T-cell (primary cell): ENCODE results near the gene ATG9B. TPM values are rescaled to one million over a fixed set of nuclear protein-coding genes. Genes with fewer than 3 reads are reported as not detected.

Experiments used
- ATAC-seq, 4 experiments: fragments of 200-7000 bp in 3 of 4; fragments of 150-1000 bp in 1 of 4; cut with Tn5 transposase; replicated peaks in 1 of 4; 1 replicate in 3 of 4; 2 replicates in 1 of 4; pipeline ENCODE4 v1.10.0; 2021; ENCODE audit warnings: moderate library complexity in 3 of 4, mild to moderate bottlenecking in 2 of 4, moderate number of reproducible peaks in 1 of 4
- CTCF ChIA-PET, 2 donors: fragments of 300-600 bp; sonication (Branson Sonifier 250); formaldehyde crosslinking; loops; one replicate each; lab custom pipeline; 2022; ENCODE audit warnings: antibody characterized with exemption in 2 of 2; lab: Charles Lee
- POLR2A ChIA-PET, 2 donors: fragments of 300-600 bp; sonication (Branson Sonifier 250); formaldehyde crosslinking; loops; one replicate each; lab custom pipeline; 2022; ENCODE audit warnings: antibody characterized with exemption in 2 of 2; lab: Charles Lee
- DNase-seq, 35 experiments: peaks; one replicate each; pipeline versions ENCODE4 v3.0.0 to v3.0.0-alpha.2; 2013 to 2023
- H3K27ac ChIP-seq: one replicate; pipeline ENCODE4 v1.5.1; 2013; ENCODE audit warnings: low read length
- H3K27me3 ChIP-seq, 2 experiments: replicated peaks in 1 of 2; 1 replicate in 1 of 2; 2 replicates in 1 of 2; pipeline versions ENCODE4 v1.6.1 to v1.7.0; 2013; ENCODE audit warnings: low read length in 1 of 2, mixed read lengths in 1 of 2; ENCODE audit not compliant: control insufficient read depth in 2 of 2, insufficient read depth in 2 of 2; ENCODE audit errors: extremely low read depth in 1 of 2
- H3K36me3 ChIP-seq, 2 donors: 1 replicate in 1 of 2; 2 replicates in 1 of 2; pipeline versions ENCODE4 v1.6.1 to v1.7.0; 2013; ENCODE audit warnings: low read length in 1 of 2; ENCODE audit not compliant: control insufficient read depth in 2 of 2, insufficient read depth in 1 of 2; ENCODE audit errors: extremely low read depth in 1 of 2
- H3K4me1 ChIP-seq, 2 experiments: 1 replicate in 1 of 2; 2 replicates in 1 of 2; pipeline versions ENCODE4 v1.6.1 to v1.7.0; 2013; ENCODE audit warnings: low read length in 2 of 2, mixed read lengths in 1 of 2; ENCODE audit not compliant: insufficient read depth in 2 of 2, control insufficient read depth in 1 of 2; ENCODE audit errors: extremely low read depth in 1 of 2
- H3K4me3 ChIP-seq, 2 donors: 1 replicate in 1 of 2; 2 replicates in 1 of 2; pipeline versions ENCODE4 v1.5.1 to v1.7.0; 2013; ENCODE audit warnings: mild to moderate bottlenecking in 2 of 2, low read length in 1 of 2, moderate library complexity in 1 of 2; ENCODE audit not compliant: control insufficient read depth in 1 of 2; ENCODE audit errors: extremely low read depth in 1 of 2
- H3K9me3 ChIP-seq: 2 replicates; pipeline ENCODE4 v1.7.0; 2013
- H3K27ac Mint-ChIP-seq, 2 donors: one replicate each; pipeline ENCODE4 v1.8.0; 2020 to 2021; ENCODE audit warnings: mild to moderate bottlenecking in 2 of 2, mixed read lengths in 2 of 2
- H3K27me3 Mint-ChIP-seq, 2 donors: one replicate each; pipeline ENCODE4 v1.8.0; 2021 to 2022; ENCODE audit warnings: mixed read lengths in 2 of 2
- H3K36me3 Mint-ChIP-seq: one replicate; pipeline ENCODE4 v1.8.0; 2021; ENCODE audit warnings: mixed read lengths
- H3K4me1 Mint-ChIP-seq, 3 donors: one replicate each; pipeline ENCODE4 v1.8.0; 2020 to 2022; ENCODE audit warnings: mixed read lengths in 3 of 3, mild to moderate bottlenecking in 1 of 3
- H3K4me3 Mint-ChIP-seq, 3 donors: one replicate each; pipeline ENCODE4 v1.8.0; 2020 to 2022; ENCODE audit warnings: mild to moderate bottlenecking in 3 of 3, mixed read lengths in 3 of 3, moderate library complexity in 3 of 3
- H3K9me3 Mint-ChIP-seq, 3 donors: one replicate each; pipeline ENCODE4 v1.8.0; 2020 to 2022; ENCODE audit warnings: mixed read lengths in 3 of 3
- WGBS: methylation state at CpG from one replicate; pipeline ENCODE4 v1.1.5; 2013; ENCODE audit warnings: missing lambda C conversion rate; ENCODE audit not compliant: insufficient coverage; 5-methylcytosine and 5-hydroxymethylcytosine counted together
- total RNA-seq, 35 experiments: library from RNA in 6 of 35; stranded (reverse) in 6 of 35; fragments of 120-200 nt in 1 of 35; gene quantifications; one replicate each; pipeline versions ENCODE4 v1.2.1 to v1.2.4 and lab custom pipeline; 2013 to 2026

The ATG9B gene
- total RNA-seq, 5 donors from 2014 or later (not counting 1 experiment from before 2014, with no cell fraction given): 24.0 to 37.0 (median 31.8) TPM

DNA sequence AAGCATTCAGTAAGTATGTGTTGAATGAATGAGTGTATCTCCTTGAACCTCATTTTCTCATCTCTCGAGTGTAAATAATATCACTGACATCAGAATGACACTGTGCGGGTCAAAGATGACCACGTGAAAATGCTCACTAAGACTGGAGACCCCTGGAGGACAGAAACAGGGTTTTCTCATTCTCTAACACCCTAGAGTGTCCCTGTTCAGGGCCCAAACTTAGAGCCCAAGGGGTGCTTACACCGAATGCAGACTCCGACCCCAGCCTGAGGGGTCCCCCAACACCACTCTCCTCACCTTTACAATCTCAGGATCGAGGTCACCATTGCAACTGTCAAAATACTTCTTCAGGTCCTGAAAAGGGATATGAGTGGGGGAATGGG, 32.0 kb upstream of the ATG9B start:
- 100% methylated on average over 2 of the region's 6 CpGs for WGBS
- H3K4me3 Mint-ChIP-seq: peak overlapping the region; percentile 90
- DNase-seq (no peak), ATAC-seq (no peak)
- Histone ChIP-seq H3K27me3 (peaks cover 0 to 10% of the 10 kb centered on the region in 2 experiments), H3K27ac (no peak overlapping the region), H3K4me1 (peaks cover 28 to 56% of the 10 kb centered on the region in 2 experiments), H3K36me3 (no peaks in the 10 kb centered on the region), H3K4me3 (no peak overlapping the region), H3K9me3 (no peaks in the 10 kb centered on the region)
- no peaks in the 10 kb centered on the region for H3K9me3 Mint-ChIP-seq
- peaks cover 8% of the 10 kb centered on the region for H3K36me3 Mint-ChIP-seq
- CTCF ChIA-PET: no interaction called here
- H3K27me3 Mint-ChIP-seq: peaks cover 0 to 4% of the 10 kb centered on the region in 2 donors
- peaks cover 33 to 47% (median 46%) of the 10 kb centered on the region in 3 donors for H3K4me1 Mint-ChIP-seq
- POLR2A ChIA-PET: interaction anchor here in 1 of 2 donors (0.6 kb wide), 1 partner anchor 21 kb away, joined by 4 read pairs; no protein-coding TSS in a partner anchor
- H3K27ac Mint-ChIP-seq: no peak overlapping the region

DNA sequence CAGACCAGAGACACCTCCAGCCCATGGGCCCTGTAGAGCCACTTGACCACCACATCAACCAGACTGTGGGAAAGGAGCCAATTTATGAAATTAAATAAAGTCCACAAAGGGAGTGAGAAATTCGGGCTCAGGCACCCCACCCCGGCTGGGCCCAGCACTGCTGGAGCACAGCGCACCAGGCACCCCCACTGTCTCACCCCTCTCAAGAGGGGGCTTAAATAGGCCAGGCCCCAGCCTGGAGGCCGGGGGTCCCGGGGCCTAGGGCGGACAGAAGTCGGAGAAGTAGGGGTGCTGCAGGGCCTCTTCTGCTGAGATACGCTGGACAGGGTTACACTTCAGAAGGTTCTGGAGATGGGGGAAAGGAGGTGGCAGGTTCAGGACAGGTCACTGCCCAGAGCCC, 29.5 kb upstream of the ATG9B start:
- ChIA-PET CTCF (no interaction called here), POLR2A (no interaction called here)
- no peak overlapping the region for H3K27ac ChIP-seq
- Mint-ChIP-seq H3K9me3 (no peaks in the 10 kb centered on the region), H3K4me3 (no peak overlapping the region), H3K36me3 (peaks cover 8% of the 10 kb centered on the region), H3K27me3 (peaks cover 0 to 4% of the 10 kb centered on the region in 2 donors), H3K4me1 (peaks cover 23 to 30% (median 30%) of the 10 kb centered on the region in 3 donors), H3K27ac (no peak overlapping the region)
- peaks cover 0 to 21% of the 10 kb centered on the region in 2 experiments for H3K27me3 ChIP-seq
- no peaks in the 10 kb centered on the region for H3K36me3 ChIP-seq
- no peaks in the 10 kb centered on the region for H3K9me3 ChIP-seq
- peaks cover 16 to 43% of the 10 kb centered on the region in 2 experiments for H3K4me1 ChIP-seq
- 100% methylated on average over 2 of the region's 8 CpGs for WGBS
- H3K4me3 ChIP-seq: no peak overlapping the region
- DNase-seq: no peak
- no peak for ATAC-seq

DNA sequence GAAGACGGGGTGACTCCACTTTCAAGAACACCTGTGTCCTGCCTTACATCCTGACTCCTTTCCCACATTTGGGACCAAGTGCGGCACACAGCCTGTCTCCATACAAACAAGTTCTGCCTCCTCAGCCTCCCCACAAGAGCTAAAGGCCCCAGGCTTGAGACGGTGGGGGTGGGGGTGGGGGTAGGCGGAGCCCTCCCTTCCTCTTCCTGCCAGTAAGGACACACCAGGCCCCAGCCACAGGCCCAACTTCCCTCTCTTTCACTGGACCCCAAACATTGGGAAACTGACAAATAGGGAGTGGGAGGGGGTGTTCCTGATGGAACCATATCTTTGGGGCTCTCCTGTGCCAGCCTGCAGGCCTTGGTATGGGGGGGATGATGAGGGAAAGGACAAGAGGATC, 28.8 kb upstream of the ATG9B start:
- Mint-ChIP-seq H3K27me3 (peaks cover 0 to 4% of the 10 kb centered on the region in 2 donors), H3K4me3 (no peak overlapping the region), H3K36me3 (peaks cover 8% of the 10 kb centered on the region), H3K4me1 (peaks cover 20 to 26% (median 24%) of the 10 kb centered on the region in 3 donors), H3K9me3 (no peaks in the 10 kb centered on the region), H3K27ac (no peak overlapping the region)
- peaks cover 10 to 37% of the 10 kb centered on the region in 2 experiments for H3K4me1 ChIP-seq
- H3K27me3 ChIP-seq: peaks cover 0 to 21% of the 10 kb centered on the region in 2 experiments
- ChIA-PET CTCF (interaction anchor here in 1 of 2 donors (0.7 kb wide), 1 partner anchor 71 kb away, joined by 3 read pairs; no protein-coding TSS in a partner anchor), POLR2A (interaction anchor here in 1 of 2 donors (0.5 to 0.6 kb wide), 2 partner anchors 24 to 176 kb away, joined by 4 to 5 read pairs; no protein-coding TSS in a partner anchor)
- H3K36me3 ChIP-seq: no peaks in the 10 kb centered on the region
- no peak overlapping the region for H3K27ac ChIP-seq
- H3K4me3 ChIP-seq: no peak overlapping the region
- no CpG with 5 or more reads among the region's 4 CpGs for WGBS
- no peaks in the 10 kb centered on the region for H3K9me3 ChIP-seq
- no peak for ATAC-seq
- no peak for DNase-seq

DNA sequence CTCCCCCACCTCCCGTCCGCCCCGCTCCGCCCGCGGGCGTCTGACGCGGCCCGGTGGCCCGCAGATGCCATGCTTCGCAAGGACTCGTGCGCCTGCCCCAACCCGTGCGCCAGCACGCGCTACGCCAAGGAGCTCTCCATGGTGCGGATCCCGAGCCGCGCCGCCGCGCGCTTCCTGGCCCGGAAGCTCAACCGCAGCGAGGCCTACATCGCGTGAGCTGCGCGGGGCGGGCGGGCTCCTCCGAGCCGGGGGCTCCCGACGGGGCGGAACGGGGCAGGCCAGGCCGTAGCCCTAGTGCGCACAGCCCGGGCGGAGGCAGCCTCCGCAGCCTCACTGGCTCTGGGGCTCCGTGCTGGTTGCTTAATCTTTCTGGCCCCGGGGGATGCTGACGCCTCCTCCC, 26.8 kb upstream of the ATG9B start:
- no peak overlapping the region for H3K4me3 Mint-ChIP-seq
- 2% methylated on average over 47 of the region's 50 CpGs for WGBS
- DNase-seq: peak; percentile 18 to 80 (median 56)
- no peak overlapping the region for H3K27ac ChIP-seq
- ChIA-PET POLR2A (interaction anchor here in 1 of 2 donors (0.6 kb wide), 2 partner anchors 34 to 43 kb away, joined by 3 to 4 read pairs; no protein-coding TSS in a partner anchor), CTCF (interaction anchor here in 1 of 2 donors (0.7 kb wide), 1 partner anchor 67 kb away, joined by 4 read pairs; no protein-coding TSS in a partner anchor)
- no peaks in the 10 kb centered on the region for H3K9me3 Mint-ChIP-seq
- peaks cover 0 to 4% of the 10 kb centered on the region in 2 donors for H3K27me3 Mint-ChIP-seq
- peaks cover 8% of the 10 kb centered on the region for H3K36me3 Mint-ChIP-seq
- no peak overlapping the region for H3K27ac Mint-ChIP-seq
- no peaks in the 10 kb centered on the region for H3K9me3 ChIP-seq
- ATAC-seq: peak; percentile 75 to 94 (median 80)
- H3K36me3 ChIP-seq: no peaks in the 10 kb centered on the region
- peaks cover 2 to 24% of the 10 kb centered on the region in 2 experiments for H3K4me1 ChIP-seq
- H3K4me3 ChIP-seq: no peak overlapping the region
- peaks cover 0 to 21% of the 10 kb centered on the region in 2 experiments for H3K27me3 ChIP-seq
- H3K4me1 Mint-ChIP-seq: peaks cover 9 to 13% (median 10%) of the 10 kb centered on the region in 3 donors

DNA sequence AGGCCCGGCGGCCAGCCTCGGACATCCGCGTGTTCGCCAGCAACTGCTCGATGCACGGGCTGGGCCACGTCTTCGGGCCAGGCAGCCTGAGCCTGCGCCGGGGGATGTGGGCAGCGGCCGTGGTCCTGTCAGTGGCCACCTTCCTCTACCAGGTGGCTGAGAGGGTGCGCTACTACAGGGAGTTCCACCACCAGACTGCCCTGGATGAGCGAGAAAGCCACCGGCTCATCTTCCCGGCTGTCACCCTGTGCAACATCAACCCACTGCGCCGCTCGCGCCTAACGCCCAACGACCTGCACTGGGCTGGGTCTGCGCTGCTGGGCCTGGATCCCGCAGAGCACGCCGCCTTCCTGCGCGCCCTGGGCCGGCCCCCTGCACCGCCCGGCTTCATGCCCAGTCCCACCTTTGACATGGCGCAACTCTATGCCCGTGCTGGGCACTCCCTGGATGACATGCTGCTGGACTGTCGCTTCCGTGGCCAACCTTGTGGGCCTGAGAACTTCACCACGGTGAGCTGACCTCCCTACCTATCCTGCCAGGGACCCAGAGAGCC, 24.7 kb upstream of the ATG9B start:
- H3K27me3 ChIP-seq: peaks cover 0 to 21% of the 10 kb centered on the region in 2 experiments
- CTCF ChIA-PET: no interaction called here
- H3K4me3 ChIP-seq: no peak overlapping the region
- H3K36me3 ChIP-seq: peaks cover 0 to 5% of the 10 kb centered on the region in 2 donors
- H3K4me1 ChIP-seq: peaks cover 2 to 24% of the 10 kb centered on the region in 2 experiments
- POLR2A ChIA-PET: no interaction called here
- Mint-ChIP-seq H3K4me1 (peaks cover 9 to 13% (median 10%) of the 10 kb centered on the region in 3 donors), H3K27me3 (peaks cover 0 to 4% of the 10 kb centered on the region in 2 donors), H3K36me3 (peaks cover 9% of the 10 kb centered on the region), H3K27ac (no peak overlapping the region), H3K4me3 (no peak overlapping the region), H3K9me3 (no peaks in the 10 kb centered on the region)
- 96% methylated on average over 37 of the region's 38 CpGs for whole genome bisulfite sequencing
- H3K27ac ChIP-seq: no peak overlapping the region
- H3K9me3 ChIP-seq: no peaks in the 10 kb centered on the region
- DNase-seq (no peak), ATAC-seq (no peak)

DNA sequence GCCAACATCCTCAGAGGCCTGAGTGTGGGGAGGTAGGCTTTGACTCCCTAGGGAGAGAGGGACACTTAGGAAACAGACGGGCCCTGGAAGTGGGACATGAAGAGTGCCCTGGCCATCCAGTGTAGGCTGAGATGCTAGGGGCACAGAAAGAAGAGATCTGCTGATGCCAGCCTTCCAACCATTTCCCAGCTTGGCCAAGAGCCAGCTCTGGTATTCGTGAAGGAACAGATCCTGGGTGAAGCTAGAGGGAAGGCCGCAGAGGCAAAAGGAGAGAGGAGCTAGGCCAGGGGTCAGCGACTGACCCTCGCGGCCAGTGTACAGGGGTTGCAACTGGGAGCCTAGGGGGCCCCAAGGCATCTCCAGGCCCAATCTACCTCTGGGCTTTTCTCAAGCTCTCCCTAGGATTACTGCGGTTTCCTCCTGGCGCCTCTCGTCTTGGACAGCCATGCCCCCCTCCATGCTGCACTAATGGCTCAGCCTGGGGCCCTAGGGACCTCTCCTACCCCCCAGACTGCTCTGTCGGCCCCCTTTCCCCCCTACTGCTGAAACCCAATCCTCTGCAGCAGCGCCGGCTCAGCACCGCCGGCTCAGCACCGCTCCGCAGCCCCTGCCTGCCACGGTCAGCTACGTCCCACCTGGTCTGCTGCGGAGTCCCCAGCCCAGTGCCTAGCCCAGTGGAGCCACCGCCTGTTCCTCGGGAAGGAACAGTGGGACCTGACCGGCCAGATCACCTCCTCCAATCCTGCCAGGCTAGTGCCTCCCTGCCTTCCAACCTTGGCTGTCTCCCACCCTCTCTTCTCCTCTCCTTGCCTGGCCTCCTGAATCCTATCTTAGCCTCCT, 23.9 kb upstream of the ATG9B start, which contains the start of gene ASIC3:
Gene ASIC3, plus strand, starts transcription at position 556 of the 840 bp plus-strand sequence. CDS start 355 bp downstream, outside the sequence.
- ATAC-seq (no peak), DNase-seq (no peak)
- Mint-ChIP-seq H3K27ac (no peak within 1 kb of the TSS), H3K36me3 (peaks cover 9% of the 10 kb centered on the region), H3K9me3 (no peaks in the 10 kb centered on the region), H3K4me3 (no peak within 1 kb of the TSS), H3K27me3 (peaks cover 0 to 4% of the 10 kb centered on the region in 2 donors), H3K4me1 (peaks cover 8 to 12% (median 9%) of the 10 kb centered on the region in 3 donors)
- peaks cover 0 to 19% of the 10 kb centered on the region in 2 experiments for H3K27me3 ChIP-seq
- WGBS: 93% methylated on average over 22 of the region's 22 CpGs
- POLR2A ChIA-PET: no interaction called here
- CTCF ChIA-PET: no interaction called here
- no peaks in the 10 kb centered on the region for H3K9me3 ChIP-seq
- no peak within 1 kb of the TSS for H3K27ac ChIP-seq
- peaks cover 0 to 8% of the 10 kb centered on the region in 2 donors for H3K36me3 ChIP-seq
- H3K4me3 ChIP-seq: no peak within 1 kb of the TSS
- peaks cover 0 to 19% of the 10 kb centered on the region in 2 experiments for H3K4me1 ChIP-seq
